ENCODE measurements around the gene CHIC2.

GRCh38 chr4:54016504-54016903 lies 47.9 kb downstream of the CHIC2 start:
- TF ChIP-seq, protein P1, sequence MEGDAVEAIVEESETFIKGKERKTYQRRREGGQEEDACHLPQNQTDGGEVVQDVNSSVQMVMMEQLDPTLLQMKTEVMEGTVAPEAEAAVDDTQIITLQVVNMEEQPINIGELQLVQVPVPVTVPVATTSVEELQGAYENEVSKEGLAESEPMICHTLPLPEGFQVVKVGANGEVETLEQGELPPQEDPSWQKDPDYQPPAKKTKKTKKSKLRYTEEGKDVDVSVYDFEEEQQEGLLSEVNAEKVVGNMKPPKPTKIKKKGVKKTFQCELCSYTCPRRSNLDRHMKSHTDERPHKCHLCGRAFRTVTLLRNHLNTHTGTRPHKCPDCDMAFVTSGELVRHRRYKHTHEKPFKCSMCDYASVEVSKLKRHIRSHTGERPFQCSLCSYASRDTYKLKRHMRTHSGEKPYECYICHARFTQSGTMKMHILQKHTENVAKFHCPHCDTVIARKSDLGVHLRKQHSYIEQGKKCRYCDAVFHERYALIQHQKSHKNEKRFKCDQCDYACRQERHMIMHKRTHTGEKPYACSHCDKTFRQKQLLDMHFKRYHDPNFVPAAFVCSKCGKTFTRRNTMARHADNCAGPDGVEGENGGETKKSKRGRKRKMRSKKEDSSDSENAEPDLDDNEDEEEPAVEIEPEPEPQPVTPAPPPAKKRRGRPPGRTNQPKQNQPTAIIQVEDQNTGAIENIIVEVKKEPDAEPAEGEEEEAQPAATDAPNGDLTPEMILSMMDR (conservative IDR thresholded peaks at IDR 0.05 in 1 of 2, IDR thresholded peaks at IDR 0.05 in 1 of 2; ENCODE audit: low read depth in 1 of 2, low read length in 2 of 2), result no peak
- TF ChIP-seq EZH2 (IDR thresholded peaks at IDR 0.05; ENCODE audit: low read length, missing control alignments), result no peak

Measured in fibroblast of lung (primary cell).